Activated CD4-positive, CD25-positive, alpha-beta regulatory T cell treated with anti-CD3 and anti-CD28 coated beads, Interleukin-2, amount 50 U/mL, for 24 hours (primary cell): ENCODE measurements around the gene ADGRD1.
"Not testable (repeated sequence)": the region's sequence is repeated elsewhere in the genome, so short reads cannot be mapped to it uniquely, and the experiment has no call there.

ENCODE experiments used
- ATAC-seq, 2 donors: fragments of 150-1000 bp; cut with Tn5 transposase; one replicate each; pipeline ENCODE4 v1.10.0; 2021; ENCODE audit warnings: mild to moderate bottlenecking in 1 of 2, moderate library complexity in 1 of 2

Gene ADGRD1

GRCh38 chr12:131106349-131106941 is 152.7 kb downstream of the ADGRD1 start:
- no peak for ATAC-seq

- ATAC-seq: no peak
Measured at GRCh38 chr12:131108177-131108955, 154.7 kb downstream of the ADGRD1 start.

- no peak for ATAC-seq
Measured at GRCh38 chr12:131111446-131111845, 157.7 kb downstream of the ADGRD1 start.

GRCh38 chr12:131112021-131112420 is 158.3 kb downstream of the ADGRD1 start:
- ATAC-seq: peak in 1 of 2 donors; percentile 30

GRCh38 chr12:131112700-131113290 is 159.1 kb downstream of the ADGRD1 start:
- no peak for ATAC-seq

- ATAC-seq: no peak
Measured at GRCh38 chr12:131113568-131114270, 160.0 kb downstream of the ADGRD1 start.

- no peak for ATAC-seq
Measured at GRCh38 chr12:131114271-131114670, 160.6 kb downstream of the ADGRD1 start.

GRCh38 chr12:131114942-131115584 is 161.4 kb downstream of the ADGRD1 start:
- no peak for ATAC-seq

GRCh38 chr12:131115766-131116467 is 162.2 kb downstream of the ADGRD1 start:
- no peak for ATAC-seq

GRCh38 chr12:131116468-131117117 is 162.9 kb downstream of the ADGRD1 start:
- no peak for ATAC-seq

- ATAC-seq: no peak
Measured at GRCh38 chr12:131117438-131118245, 163.9 kb downstream of the ADGRD1 start.

GRCh38 chr12:131118371-131118770 is 164.7 kb downstream of the ADGRD1 start:
- no peak for ATAC-seq

- not testable (repeated sequence) for ATAC-seq
Measured at GRCh38 chr12:131119345-131119744, 165.6 kb downstream of the ADGRD1 start.

GRCh38 chr12:131119936-131120335 is 166.2 kb downstream of the ADGRD1 start:
- ATAC-seq: no peak

GRCh38 chr12:131120831-131121271 is 167.1 kb downstream of the ADGRD1 start:
- no peak for ATAC-seq

GRCh38 chr12:131121705-131122405 is 168.1 kb downstream of the ADGRD1 start:
- no peak for ATAC-seq

- no peak for ATAC-seq
Measured at GRCh38 chr12:131122631-131123030, 168.9 kb downstream of the ADGRD1 start.

- no peak for ATAC-seq
Measured at GRCh38 chr12:131123817-131124216, 170.1 kb downstream of the ADGRD1 start.

- ATAC-seq: no peak
Measured at GRCh38 chr12:131124487-131125280, 171.0 kb downstream of the ADGRD1 start.
